Right atrium auricular region (tissue), 2 donors: ENCODE measurements around the gene GJA5. TPM values are rescaled to one million over a fixed set of nuclear protein-coding genes. Genes with fewer than 3 reads are reported as not detected.
A peak's percentile ranks its signal among the peaks of the same experiment; 100 is the strongest.

Experiments
- DNase-seq: peaks from one replicate; pipeline ENCODE4 v3.0.0-alpha.2; 2019; ENCODE audit warnings: low spot score
- H3K27ac ChIP-seq, 2 donors: fragments of 200-600 bp; sonication (generic); 1 replicate in 1 of 2; 2 replicates in 1 of 2; pipeline ENCODE4 v1.5.1; 2016 to 2019
- H3K27me3 ChIP-seq, 2 donors: fragments of 200-600 bp; sonication (generic); one replicate each; pipeline versions ENCODE4 v1.5.1 to v1.6.0; 2017 to 2019
- H3K36me3 ChIP-seq: fragments of 200-600 bp; sonication (generic); one replicate; pipeline ENCODE4 v1.5.1; 2016
- H3K4me1 ChIP-seq, 2 donors: fragments of 200-600 bp; sonication (generic); one replicate each; pipeline versions ENCODE4 v1.5.1 to v1.6.0; 2017 to 2019
- H3K4me3 ChIP-seq, 2 donors: fragments of 200-600 bp; sonication (generic); 1 replicate in 1 of 2; 2 replicates in 1 of 2; pipeline ENCODE4 v1.5.1; 2017 to 2019; ENCODE audit warnings: mild to moderate bottlenecking in 1 of 2, moderate library complexity in 1 of 2
- H3K9me3 ChIP-seq, 2 donors: fragments of 200-600 bp; sonication (generic); one replicate each; pipeline ENCODE4 v1.5.1; 2019
- total RNA-seq, 2 donors: library from RNA; depleted of rRNA; stranded (reverse); fragments of >200 nt; gene quantifications; one replicate each; pipeline ENCODE4 v1.1.0, GENCODE V29; 2016
- TF ChIP-seq, protein P1 (sequence below), 2 donors: fragments of 200-600 bp; sonication (generic); IDR thresholded peaks; one replicate each; pipeline ENCODE4 v1.5.1; 2019; ENCODE audit warnings: antibody characterized with exemption in 2 of 2

GJA5 gene
- total RNA-seq, 2 donors from 2014 or later, result 114 to 126 TPM

DNA sequence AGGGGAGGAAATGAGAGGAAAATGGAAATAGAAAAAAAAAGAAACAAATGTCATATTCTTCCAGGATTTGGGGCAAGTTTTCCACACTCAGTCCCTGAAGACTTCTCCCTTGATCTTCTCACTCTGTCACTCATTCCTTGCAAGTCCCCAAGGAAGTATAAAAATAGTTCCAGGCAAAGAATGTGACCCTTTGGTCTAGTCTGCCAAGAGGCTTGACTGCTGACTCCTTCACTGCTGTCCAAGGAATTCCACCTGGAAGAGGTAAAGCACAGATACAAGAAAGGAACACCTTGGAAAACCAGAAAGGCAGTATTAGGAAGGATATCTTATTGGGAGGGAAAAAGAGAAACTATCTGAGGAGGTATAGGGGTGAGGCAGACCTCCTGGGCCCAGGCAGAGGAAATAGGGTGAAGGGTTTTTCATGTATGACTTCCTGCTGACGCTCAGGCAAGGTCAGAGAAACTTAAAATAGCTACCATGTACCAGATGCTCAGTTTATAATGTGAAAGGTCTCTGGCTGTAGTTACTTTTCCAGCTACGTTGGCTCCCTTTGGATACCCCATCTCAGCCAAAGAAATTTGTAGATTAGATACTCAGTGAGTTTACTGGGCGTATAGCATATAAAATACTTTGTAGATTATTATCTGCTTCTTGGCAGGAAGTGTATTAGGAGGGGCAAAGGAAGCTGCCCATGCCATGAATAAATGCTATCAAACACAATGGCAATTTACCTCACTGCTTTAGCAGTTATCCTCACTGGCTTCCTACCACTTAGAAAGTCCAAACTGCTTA, 2.0 kb upstream of the GJA5 start:
- peak overlapping the region; percentile 37 to 86 for H3K27ac ChIP-seq
- DNase-seq, result no peak
- TF ChIP-seq, protein P1, sequence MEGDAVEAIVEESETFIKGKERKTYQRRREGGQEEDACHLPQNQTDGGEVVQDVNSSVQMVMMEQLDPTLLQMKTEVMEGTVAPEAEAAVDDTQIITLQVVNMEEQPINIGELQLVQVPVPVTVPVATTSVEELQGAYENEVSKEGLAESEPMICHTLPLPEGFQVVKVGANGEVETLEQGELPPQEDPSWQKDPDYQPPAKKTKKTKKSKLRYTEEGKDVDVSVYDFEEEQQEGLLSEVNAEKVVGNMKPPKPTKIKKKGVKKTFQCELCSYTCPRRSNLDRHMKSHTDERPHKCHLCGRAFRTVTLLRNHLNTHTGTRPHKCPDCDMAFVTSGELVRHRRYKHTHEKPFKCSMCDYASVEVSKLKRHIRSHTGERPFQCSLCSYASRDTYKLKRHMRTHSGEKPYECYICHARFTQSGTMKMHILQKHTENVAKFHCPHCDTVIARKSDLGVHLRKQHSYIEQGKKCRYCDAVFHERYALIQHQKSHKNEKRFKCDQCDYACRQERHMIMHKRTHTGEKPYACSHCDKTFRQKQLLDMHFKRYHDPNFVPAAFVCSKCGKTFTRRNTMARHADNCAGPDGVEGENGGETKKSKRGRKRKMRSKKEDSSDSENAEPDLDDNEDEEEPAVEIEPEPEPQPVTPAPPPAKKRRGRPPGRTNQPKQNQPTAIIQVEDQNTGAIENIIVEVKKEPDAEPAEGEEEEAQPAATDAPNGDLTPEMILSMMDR (IDR thresholded peaks at IDR 0.05), result no peak
- peaks cover 0 to 58% of the 10 kb centered on the region in 2 donors for H3K4me1 ChIP-seq
- H3K4me3 ChIP-seq, result no peak overlapping the region
- H3K9me3 ChIP-seq, result no peaks in the 10 kb centered on the region
- H3K36me3 ChIP-seq, result no peaks in the 10 kb centered on the region
- H3K27me3 ChIP-seq, result no peaks in the 10 kb centered on the region

DNA sequence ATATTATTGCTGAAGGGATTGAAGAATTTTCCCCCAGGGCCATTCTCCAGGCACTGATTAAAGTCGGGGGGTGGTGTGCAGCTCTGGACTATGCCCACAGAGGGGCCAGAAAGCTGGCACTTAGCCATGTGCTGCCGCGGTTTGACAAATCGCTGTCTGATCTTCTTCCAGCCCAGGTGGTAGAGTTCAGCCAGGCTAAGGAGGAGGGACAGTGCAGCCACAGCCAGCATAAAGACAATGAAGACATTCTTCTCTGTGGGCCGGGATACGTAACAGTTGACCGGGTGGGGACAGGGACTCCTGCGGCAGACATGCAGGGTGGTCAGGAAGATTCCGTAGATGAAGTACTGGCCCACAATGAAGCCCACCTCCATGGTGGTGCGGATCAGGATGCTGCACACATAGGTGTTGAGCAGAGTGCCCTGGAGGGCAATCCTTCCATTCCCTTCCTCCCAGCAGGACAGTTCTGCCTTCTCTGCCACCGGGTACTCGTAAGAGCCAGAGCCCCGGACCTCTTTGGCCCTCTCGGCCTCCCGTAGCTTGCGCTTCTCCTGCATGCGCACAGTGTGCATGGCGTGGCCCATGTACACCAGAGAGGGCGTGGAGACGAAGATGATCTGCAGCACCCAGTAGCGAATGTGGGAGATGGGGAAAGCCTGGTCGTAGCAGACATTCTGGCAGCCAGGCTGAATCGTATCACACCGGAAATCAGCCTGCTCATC, 1.9 kb downstream of the GJA5 start:
- TF ChIP-seq, protein P1 (IDR thresholded peaks at IDR 0.05), result no peak
- Histone ChIP-seq H3K27ac (peak overlapping the region; percentile 36 to 86), H3K9me3 (no peaks in the 10 kb centered on the region), H3K4me3 (peak overlapping the region; percentile 31 to 32), H3K36me3 (no peaks in the 10 kb centered on the region), H3K4me1 (peaks cover 0 to 64% of the 10 kb centered on the region in 2 donors), H3K27me3 (no peaks in the 10 kb centered on the region)
- no peak for DNase-seq

DNA sequence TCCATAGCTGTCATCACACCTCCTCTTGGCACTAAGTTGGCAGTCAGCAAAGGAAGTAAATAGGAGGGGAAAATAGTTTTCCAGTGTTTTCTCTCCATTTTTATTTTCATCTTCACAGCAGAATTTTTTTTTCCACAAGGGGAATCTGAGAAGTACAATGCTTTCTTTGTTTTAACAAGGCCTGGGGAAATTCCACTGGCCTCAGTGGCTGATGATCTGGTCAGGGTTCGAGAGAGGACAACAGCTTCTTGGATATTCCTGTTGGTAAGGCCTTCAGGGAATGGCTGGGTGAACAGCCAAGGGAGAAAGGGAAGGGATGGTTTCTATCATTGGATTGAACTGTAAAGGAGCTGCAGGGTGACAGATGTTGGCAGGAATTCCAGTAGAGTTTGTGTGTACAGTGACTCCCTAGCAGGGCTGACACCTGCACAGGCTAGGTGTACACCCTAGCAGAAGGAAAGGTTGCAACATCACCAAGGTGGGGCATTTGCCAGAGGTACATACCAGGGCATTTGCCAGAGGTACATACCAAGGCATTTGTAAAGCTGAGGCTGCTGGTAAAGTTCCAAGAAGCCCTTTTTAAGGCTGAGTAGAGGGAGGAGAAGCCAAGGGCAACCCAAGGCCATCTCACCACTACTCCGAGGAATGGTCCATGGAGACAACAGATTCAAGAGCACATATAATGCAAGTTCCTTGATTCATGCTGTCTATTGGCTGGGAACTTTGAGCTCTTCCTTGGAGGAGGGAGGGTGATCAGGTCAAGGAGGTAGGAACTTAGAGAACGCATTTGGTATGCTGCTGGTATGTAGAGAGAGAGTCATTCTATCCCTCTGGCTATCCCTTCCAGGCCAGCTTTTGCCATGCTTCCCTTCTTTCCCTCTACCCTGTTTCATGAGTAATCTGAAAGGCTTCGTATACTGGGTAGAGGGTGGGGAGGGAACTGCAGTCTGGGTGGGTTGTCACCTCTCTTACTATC, 3.1 kb downstream of the GJA5 start:
- DNase-seq, result no peak
- H3K4me1 ChIP-seq, result peaks cover 0 to 53% of the 10 kb centered on the region in 2 donors
- no peaks in the 10 kb centered on the region for H3K9me3 ChIP-seq
- peak overlapping the region in 1 of 2 donors; percentile 31 for H3K4me3 ChIP-seq
- no peaks in the 10 kb centered on the region for H3K27me3 ChIP-seq
- TF ChIP-seq, protein P1 (IDR thresholded peaks at IDR 0.05), result no peak
- H3K36me3 ChIP-seq, result no peaks in the 10 kb centered on the region
- peak overlapping the region; percentile 40 to 86 for H3K27ac ChIP-seq

DNA sequence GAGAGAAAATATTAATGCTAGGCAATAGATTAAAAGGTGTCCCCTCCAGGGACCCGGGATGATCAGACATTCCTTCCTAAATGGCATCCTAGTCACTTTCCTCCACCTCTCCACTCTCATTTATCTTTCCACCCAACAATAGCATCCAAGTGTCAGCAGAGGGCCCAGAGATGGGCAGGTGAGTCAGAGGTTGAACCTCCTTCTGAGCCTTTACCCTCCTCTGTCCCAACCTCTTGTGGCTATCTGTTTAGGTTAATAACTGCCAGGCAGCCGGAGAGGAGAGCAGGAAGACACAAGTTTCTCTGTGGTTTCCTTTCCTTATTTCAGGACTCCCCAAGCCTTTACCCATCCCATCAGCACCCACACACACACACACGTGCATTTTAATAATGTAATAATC, 4.1 kb downstream of the GJA5 start:
- TF ChIP-seq, protein P1 (IDR thresholded peaks at IDR 0.05), result no peak
- DNase-seq, result no peak
- Histone ChIP-seq H3K4me1 (peaks cover 0 to 49% of the 10 kb centered on the region in 2 donors), H3K27ac (peak overlapping the region in 1 of 2 donors; percentile 86), H3K36me3 (no peaks in the 10 kb centered on the region), H3K4me3 (peak overlapping the region in 1 of 2 donors; percentile 15), H3K27me3 (no peaks in the 10 kb centered on the region), H3K9me3 (no peaks in the 10 kb centered on the region)

DNA sequence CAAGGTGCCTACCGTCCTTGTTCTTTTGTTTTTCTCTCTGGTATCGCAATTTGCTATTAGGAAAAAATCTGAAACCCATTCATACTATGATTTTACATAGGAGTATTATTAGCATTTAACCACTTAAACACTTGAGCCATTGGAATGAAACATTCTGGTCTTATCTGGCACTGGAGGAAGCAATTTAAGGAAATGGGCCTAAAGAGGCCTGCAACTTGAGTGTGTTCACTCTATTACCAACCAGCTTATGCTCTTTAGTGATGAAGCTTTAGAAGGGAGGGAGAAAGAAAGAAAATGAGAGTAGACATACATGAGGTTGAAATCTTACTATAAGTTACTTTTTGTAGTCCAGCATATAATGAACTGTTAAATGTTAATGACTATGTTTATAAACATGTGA, 5.7 kb downstream of the GJA5 start:
- peaks cover 0 to 39% of the 10 kb centered on the region in 2 donors for H3K4me1 ChIP-seq
- DNase-seq, result no peak
- H3K36me3 ChIP-seq, result no peaks in the 10 kb centered on the region
- H3K27ac ChIP-seq, result peak overlapping the region in 1 of 2 donors; percentile 72
- H3K9me3 ChIP-seq, result no peaks in the 10 kb centered on the region
- H3K4me3 ChIP-seq, result no peak overlapping the region
- TF ChIP-seq, protein P1 (IDR thresholded peaks at IDR 0.05), result no peak
- no peaks in the 10 kb centered on the region for H3K27me3 ChIP-seq
